Lower leg skin (tissue), 3 donors: Measurements from ENCODE around the gene ZBTB4.

Experiments used
- POLR2A ChIP-seq, 2 donors: fragments of 450-650 bp; IDR thresholded peaks; one replicate each; pipeline ENCODE4 v1.6.1; 2016 to 2017; ENCODE audit warnings: antibody characterized with exemption in 2 of 2, mild to moderate bottlenecking in 1 of 2, moderate library complexity in 1 of 2
- TF ChIP-seq, protein P1 (sequence below), 3 donors: fragments of 450-650 bp; IDR thresholded peaks; one replicate each; pipeline ENCODE4 v1.5.1; 2016; ENCODE audit warnings: antibody characterized with exemption in 3 of 3, mild to moderate bottlenecking in 3 of 3, moderate library complexity in 2 of 3

DNA sequence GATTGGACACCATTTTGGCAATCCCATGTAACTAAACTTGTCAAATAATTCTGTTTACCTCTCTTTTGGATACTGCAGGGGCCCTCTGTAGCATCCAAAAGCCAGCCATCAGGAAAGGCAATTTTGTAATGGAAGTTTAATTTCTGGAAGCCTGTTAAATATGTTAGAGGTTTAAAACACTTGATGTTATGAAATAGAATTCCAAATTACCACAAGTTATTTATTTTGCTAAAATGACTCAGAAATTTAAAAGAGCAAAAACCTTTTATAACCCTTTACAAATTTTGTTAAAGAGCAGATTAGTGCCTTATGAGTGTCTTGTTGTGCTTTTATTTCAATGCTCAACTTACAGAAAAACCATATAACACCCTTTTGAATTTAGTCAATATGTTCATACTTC is 49.4 kb upstream of the ZBTB4 start:
- TF ChIP-seq, protein P1, sequence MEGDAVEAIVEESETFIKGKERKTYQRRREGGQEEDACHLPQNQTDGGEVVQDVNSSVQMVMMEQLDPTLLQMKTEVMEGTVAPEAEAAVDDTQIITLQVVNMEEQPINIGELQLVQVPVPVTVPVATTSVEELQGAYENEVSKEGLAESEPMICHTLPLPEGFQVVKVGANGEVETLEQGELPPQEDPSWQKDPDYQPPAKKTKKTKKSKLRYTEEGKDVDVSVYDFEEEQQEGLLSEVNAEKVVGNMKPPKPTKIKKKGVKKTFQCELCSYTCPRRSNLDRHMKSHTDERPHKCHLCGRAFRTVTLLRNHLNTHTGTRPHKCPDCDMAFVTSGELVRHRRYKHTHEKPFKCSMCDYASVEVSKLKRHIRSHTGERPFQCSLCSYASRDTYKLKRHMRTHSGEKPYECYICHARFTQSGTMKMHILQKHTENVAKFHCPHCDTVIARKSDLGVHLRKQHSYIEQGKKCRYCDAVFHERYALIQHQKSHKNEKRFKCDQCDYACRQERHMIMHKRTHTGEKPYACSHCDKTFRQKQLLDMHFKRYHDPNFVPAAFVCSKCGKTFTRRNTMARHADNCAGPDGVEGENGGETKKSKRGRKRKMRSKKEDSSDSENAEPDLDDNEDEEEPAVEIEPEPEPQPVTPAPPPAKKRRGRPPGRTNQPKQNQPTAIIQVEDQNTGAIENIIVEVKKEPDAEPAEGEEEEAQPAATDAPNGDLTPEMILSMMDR (IDR thresholded peaks at IDR 0.05): no peak
- TF ChIP-seq POLR2A (IDR thresholded peaks at IDR 0.05): no peak
